HL-60 (cell line): ENCODE results near the gene UBE2U.

ENCODE experiments used
- DNase-seq, 2 experiments: peaks; one replicate each; pipeline ENCODE4 v3.0.0-alpha.2; 2010 to 2020; ENCODE audit warnings: low read depth in 1 of 2, low spot score in 1 of 2
- H3K27ac ChIP-seq: fragments of 250-450 bp; sonication (Bioruptor Pico); replicated peaks from 2 replicates; pipeline ENCODE4 v1.5.1; 2020; ENCODE audit warnings: mild to moderate bottlenecking, moderate library complexity
- H3K27me3 ChIP-seq: fragments of 250-450 bp; sonication (Bioruptor Pico); 2 replicates; pipeline ENCODE4 v1.5.1; 2021; ENCODE audit warnings: mild to moderate bottlenecking, moderate library complexity; ENCODE audit not compliant: insufficient read depth, poor library complexity, severe bottlenecking
- H3K4me3 ChIP-seq: replicated peaks from 2 replicates; pipeline ENCODE4 v1.5.1; 2011; ENCODE audit warnings: mild to moderate bottlenecking, control low read depth, low read length; ENCODE audit not compliant: insufficient read depth
- GABPA ChIP-seq: IDR thresholded peaks from 2 replicates; pipeline ENCODE4 v1.6.1; 2012; ENCODE audit warnings: low read depth
- POLR2AphosphoS5 ChIP-seq: IDR thresholded peaks from 2 replicates; pipeline ENCODE4 v1.6.1; 2012; ENCODE audit warnings: low read depth
- SPI1 ChIP-seq: IDR thresholded peaks from 2 replicates; pipeline ENCODE4 v1.6.1; 2012; ENCODE audit warnings: low read depth, mild to moderate bottlenecking, borderline replicate concordance
- TF ChIP-seq, protein P1 (sequence below): IDR thresholded peaks from 2 replicates; pipeline ENCODE4 v1.6.1; 2012; ENCODE audit warnings: low read depth; ENCODE audit not compliant: insufficient replicate concordance
- TF ChIP-seq, protein P2 (sequence below): IDR thresholded peaks from one replicate; pipeline ENCODE4 v1.5.1; 2011; ENCODE audit warnings: low read length, control low read depth, inconsistent platforms; ENCODE audit not compliant: insufficient read depth

Gene UBE2U

DNA sequence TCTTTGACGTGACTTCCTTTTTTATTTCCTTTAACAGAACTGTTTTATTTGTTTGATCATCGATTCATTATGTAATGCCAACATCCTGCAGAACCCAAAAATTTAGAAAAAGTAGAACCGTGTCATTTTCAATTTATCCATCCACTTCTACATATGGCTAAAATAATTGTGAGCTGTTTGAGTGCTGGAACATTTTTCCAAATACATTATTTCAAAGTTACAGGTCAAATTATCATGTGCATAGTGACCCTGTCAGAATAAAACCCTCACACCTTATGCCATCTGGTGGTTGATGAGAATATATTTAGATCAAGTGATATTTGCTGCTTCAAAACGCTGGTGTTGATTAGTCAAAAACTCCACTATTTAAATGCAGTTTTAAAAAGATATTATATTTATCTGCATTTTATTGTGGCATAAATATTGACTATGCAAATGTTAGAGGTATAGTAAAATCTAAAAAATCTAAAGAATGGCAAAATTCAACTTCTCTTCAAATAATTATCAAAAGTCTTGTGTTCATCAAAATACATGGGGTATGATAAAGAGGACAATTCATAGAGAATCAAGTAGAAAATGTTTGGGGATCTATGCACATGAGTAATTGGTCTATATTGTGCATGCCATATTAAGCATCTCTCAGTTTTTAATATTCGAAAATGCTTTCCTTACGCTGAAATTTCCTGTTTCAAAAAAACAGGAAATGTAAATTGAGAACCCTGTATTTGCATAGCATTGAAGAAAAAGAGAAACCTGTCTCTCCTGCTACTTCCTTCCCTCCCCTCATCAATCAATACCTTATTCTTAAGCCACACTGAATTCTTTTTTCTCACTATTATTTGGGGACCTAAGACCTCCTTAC is 39.7 kb downstream of the UBE2U start:
- no peaks in the 10 kb centered on the region for H3K27me3 ChIP-seq
- H3K27ac ChIP-seq, result no peak overlapping the region
- H3K4me3 ChIP-seq, result no peak overlapping the region
- TF ChIP-seq POLR2AphosphoS5 (no peak), SPI1 (peak; percentile 68)
- DNase-seq, result peak in 1 of 2 experiments; percentile 11

DNA sequence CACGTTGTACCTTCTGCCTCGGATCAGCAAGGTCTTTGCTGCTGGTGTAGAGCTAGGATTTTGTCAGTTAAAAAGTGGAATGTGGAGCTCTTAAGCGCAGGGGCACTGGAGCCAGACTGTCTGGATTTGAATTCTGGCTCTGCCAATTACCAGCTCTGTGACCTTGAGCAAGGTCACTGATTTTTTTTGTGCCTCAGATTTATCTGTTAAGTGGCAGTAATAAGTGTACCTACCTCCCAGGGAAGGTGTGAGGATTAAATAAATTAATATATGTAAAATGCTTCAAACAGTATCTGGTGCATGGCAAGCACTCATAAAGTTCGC is 40.3 kb downstream of the UBE2U start:
- H3K27me3 ChIP-seq, result no peaks in the 10 kb centered on the region
- no peak overlapping the region for H3K4me3 ChIP-seq
- no peak for DNase-seq
- TF ChIP-seq, protein P1, sequence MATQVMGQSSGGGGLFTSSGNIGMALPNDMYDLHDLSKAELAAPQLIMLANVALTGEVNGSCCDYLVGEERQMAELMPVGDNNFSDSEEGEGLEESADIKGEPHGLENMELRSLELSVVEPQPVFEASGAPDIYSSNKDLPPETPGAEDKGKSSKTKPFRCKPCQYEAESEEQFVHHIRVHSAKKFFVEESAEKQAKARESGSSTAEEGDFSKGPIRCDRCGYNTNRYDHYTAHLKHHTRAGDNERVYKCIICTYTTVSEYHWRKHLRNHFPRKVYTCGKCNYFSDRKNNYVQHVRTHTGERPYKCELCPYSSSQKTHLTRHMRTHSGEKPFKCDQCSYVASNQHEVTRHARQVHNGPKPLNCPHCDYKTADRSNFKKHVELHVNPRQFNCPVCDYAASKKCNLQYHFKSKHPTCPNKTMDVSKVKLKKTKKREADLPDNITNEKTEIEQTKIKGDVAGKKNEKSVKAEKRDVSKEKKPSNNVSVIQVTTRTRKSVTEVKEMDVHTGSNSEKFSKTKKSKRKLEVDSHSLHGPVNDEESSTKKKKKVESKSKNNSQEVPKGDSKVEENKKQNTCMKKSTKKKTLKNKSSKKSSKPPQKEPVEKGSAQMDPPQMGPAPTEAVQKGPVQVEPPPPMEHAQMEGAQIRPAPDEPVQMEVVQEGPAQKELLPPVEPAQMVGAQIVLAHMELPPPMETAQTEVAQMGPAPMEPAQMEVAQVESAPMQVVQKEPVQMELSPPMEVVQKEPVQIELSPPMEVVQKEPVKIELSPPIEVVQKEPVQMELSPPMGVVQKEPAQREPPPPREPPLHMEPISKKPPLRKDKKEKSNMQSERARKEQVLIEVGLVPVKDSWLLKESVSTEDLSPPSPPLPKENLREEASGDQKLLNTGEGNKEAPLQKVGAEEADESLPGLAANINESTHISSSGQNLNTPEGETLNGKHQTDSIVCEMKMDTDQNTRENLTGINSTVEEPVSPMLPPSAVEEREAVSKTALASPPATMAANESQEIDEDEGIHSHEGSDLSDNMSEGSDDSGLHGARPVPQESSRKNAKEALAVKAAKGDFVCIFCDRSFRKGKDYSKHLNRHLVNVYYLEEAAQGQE, result no peak
- TF ChIP-seq SPI1 (no peak), POLR2AphosphoS5 (no peak), GABPA (no peak)
- TF ChIP-seq, protein P2, sequence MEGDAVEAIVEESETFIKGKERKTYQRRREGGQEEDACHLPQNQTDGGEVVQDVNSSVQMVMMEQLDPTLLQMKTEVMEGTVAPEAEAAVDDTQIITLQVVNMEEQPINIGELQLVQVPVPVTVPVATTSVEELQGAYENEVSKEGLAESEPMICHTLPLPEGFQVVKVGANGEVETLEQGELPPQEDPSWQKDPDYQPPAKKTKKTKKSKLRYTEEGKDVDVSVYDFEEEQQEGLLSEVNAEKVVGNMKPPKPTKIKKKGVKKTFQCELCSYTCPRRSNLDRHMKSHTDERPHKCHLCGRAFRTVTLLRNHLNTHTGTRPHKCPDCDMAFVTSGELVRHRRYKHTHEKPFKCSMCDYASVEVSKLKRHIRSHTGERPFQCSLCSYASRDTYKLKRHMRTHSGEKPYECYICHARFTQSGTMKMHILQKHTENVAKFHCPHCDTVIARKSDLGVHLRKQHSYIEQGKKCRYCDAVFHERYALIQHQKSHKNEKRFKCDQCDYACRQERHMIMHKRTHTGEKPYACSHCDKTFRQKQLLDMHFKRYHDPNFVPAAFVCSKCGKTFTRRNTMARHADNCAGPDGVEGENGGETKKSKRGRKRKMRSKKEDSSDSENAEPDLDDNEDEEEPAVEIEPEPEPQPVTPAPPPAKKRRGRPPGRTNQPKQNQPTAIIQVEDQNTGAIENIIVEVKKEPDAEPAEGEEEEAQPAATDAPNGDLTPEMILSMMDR, result no peak
- no peak overlapping the region for H3K27ac ChIP-seq

DNA sequence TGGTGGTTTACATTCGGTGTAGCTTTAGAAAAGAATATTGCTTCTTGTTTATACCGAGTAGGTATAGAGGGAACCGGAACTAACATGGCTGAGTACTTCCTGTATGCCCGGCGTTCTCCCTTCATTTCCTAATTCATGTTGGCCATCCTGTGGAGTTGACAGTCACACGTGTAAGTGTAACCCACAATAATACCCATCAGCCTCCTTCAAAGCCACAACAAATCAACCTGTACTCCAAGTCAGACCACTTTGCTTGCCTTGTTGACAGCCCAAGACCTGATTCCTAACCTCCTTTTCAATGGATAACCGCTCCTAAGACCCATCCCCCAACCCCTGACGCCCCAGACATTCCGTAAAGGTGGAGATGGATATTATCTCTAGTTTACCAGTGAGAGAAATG is 42.1 kb downstream of the UBE2U start:
- TF ChIP-seq, protein P1, result no peak
- TF ChIP-seq GABPA, result peak; percentile 51
- peak; percentile 18 to 20 for DNase-seq
- H3K27ac ChIP-seq, result no peak overlapping the region
- H3K27me3 ChIP-seq, result peaks cover 2% of the 10 kb centered on the region
- no peak overlapping the region for H3K4me3 ChIP-seq

DNA sequence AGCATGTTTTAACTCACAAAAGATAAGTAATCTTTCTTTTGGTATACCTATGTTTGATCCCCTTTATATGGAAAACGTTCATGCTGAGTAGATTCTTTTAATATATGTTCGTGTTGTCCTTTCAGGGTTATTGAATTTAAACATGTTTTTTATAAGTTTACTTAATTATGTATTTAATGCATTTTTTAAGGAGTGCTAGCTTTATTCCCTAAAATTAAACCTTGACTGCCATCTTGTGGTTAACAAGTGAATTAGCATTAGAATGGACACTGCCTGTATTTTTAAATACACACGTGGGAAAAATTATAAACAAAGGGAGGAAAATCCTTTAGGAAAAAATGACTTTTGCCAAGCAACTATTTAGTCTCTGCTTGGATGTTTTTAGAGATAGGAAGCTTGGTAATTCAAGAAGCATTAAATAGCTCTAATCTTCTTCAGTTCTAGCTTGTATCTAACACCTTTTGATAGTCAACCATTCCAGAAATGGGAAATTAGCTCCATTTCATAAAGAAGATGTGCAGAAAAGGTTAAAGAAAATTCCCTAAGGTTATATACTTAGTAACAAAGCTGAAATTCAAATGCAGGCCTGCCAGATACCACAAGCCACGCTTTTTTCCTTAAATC is 43.0 kb downstream of the UBE2U start:
- DNase-seq, result no peak
- Histone ChIP-seq H3K4me3 (no peak overlapping the region), H3K27me3 (peaks cover 2% of the 10 kb centered on the region), H3K27ac (no peak overlapping the region)
- TF ChIP-seq GABPA, result no peak
- TF ChIP-seq, protein P2, result peak; percentile 33
